Measurements from ENCODE around the gene SSRP1.
A peak's percentile ranks its signal among the peaks of the same experiment; 100 is the strongest.

SSRP1 gene

GRCh38 chr11:57359896-57360690 lies 24.4 kb upstream of the SSRP1 start:
- no peak for DNase-seq (ENCODE audit: low read depth)

DNA sequence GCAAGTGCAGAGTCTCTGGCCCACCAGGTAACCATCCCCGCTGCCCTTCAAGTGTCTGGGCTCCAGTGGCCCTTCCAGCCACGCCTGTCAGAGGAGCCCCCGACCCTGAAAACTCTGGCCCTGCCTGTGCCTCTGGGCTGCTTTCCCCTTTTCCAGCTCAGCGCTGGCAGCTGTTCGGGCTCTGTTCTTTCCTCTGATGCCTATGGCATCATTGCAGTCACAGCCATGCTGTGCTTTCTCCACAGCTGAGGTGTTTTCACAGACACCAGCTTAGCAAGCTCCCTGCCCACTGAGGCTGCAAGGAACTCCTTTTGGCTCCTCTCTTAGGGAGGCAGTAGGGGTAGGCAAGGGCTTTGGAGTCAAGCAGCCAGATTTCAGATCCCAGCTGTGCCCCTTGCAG lies 23.7 kb upstream of the SSRP1 start:
- no peak for DNase-seq (ENCODE audit: low read depth)

DNA sequence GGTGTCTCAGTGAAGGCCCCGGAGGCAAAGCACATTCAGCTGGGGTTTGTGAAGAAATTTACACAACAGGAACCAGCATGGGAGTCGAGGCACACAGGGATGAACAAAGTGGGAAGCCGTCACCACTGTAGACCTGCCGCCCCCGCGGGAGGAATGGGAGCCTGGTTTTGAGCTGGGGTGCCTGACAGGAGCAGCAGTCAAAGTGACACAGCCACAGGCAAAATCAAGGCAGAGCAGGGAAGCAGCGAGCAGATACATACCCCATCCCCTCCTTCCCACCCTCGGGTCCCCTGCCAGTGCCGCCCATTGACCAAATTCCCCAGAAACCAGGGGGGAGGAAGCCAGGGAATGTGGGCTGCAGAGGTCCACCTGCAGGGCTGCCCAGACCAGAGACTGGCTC lies 23.3 kb upstream of the SSRP1 start:
- DNase-seq (ENCODE audit: low read depth): no peak

DNA sequence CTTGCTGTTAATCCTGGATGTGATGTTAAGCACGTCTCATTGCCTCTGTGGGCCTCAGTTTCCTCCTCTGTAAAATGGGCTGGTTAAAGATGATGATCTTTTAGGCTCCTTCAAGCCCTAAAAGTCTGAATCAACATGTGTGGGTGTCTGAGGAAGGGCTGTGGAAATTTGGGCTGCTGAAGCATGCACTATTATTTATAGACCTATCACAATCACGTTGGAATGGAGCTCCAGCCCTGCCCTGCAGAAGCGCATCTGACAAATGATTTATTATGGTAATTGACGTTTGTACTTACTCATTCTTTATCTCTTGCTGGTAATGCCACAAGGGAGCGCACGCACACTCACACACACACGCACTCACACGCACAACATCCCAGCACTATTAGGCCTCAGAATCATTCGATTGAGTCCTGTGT lies 22.9 kb upstream of the SSRP1 start:
- no peak for DNase-seq (ENCODE audit: low read depth)

DNA sequence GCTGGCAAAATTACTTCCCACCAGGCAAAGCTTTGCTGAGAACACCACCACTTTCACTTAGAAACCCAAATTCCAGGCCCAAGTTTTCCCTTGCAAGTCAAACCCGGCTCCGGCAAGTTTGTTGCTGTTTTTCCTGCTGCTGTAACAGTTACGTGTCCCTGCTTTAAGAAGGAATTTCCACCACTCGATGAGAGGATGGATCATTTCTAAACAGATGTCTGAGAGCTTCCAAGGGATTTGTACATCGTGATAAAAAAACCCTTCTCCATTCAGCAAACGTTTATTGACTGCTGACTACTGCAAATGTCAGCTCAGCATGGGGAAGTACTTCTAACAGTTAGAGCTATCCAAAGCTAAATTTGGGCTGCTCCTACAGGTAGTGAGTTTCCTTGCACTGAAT lies 22.2 kb upstream of the SSRP1 start:
- no peak for DNase-seq (ENCODE audit: low read depth)

DNA sequence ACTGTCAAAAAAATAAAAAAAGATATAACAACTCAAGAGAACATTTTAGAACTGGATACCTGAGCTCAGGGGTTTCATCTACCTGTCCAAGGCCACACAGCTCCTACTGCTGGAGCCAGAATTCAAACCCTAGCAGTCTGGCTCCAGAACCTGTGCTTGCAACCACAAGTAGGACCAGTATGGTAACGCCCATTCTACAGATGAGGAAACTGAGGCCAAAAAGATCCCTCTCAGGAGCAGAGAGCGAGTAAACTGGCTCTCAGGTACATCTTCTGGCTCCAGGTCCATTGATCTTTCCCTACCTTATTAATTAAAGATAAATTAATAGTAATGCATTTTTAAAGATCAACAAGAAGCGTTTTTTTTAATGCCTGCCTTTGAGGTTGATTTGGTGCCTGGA lies 21.6 kb upstream of the SSRP1 start:
- no peak for DNase-seq (ENCODE audit: low read depth)

- no peak for DNase-seq (ENCODE audit: low read depth)
Measured at GRCh38 chr11:57356268-57356667, 20.6 kb upstream of the SSRP1 start.

DNA sequence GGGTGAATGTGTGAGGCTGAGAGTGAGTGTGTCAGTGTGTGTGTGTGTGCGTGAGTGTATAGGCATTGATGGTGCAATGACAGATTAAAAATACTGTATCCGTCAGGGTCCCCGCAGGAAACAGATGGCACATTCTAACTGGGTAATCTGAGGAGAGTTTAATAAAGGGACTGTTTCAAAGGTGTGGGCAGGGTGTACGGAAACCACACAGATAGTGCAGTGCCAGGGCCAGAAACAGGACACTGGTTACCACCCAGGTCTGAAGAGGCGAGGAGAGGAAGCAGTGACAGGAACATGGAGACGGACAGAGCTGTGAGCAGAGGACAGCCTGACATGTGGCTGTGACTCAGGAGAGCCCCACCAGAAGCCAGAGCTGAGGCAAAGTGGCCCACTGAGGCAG lies 19.0 kb upstream of the SSRP1 start:
- no peak for DNase-seq (ENCODE audit: low read depth)

DNA sequence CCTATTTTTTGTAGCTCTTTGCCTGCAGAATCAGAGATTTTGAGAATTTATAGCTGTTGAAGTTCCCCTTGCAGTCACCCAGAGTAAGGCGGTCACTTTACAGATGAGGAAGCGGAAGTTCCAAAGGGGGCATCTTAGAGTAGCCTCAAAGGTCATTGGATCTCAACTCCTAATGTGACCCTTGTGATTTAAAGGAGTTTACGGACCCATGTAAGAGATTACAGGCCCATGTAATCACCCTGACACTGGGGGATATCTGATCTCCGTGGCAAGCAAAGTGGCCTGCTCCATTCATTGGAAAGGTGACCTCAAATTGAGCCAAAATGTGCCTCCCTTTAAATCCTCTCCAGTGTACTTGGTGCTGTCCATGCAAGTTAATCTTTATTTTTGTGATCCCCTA lies 18.2 kb upstream of the SSRP1 start:
- no peak for DNase-seq (ENCODE audit: low read depth)

DNA sequence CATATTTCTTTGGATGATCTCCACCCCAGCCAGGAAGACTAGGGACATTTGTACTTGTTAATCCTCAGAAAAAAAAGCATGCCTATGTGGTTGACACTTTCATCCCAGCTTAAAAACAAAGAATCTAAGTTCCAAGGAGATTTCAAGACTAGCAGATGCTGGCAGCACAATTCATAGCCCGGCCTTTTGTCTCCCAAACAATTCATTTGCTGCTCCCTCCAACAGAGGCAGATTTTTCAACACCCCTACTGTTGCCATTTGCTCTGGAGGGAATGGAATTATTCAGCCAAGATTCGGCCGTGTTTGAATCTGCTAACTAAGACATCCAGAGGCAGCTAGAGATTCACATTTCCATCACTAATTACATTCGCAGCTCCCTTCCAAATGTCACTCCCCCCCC lies 17.8 kb upstream of the SSRP1 start:
- DNase-seq (ENCODE audit: low read depth): no peak

DNA sequence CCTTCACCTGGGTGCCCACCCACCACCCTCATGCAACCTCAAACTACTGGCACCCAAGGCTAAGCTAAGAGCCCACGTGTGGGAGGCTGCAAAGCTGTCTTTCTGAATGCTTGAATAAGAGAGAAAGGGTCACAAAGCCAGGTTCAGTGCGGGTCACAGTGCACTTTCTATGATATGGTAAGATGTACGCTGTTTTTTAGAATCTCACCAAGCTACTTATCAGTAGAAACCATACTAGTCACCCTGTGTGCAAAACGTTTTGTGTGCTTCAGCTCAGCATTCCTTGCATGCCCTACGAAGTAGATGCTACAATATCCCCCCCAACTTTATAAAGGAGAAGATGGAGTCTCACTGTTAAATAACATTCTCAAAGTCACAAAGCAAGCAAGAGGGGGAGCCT lies 17.3 kb upstream of the SSRP1 start:
- no peak for DNase-seq (ENCODE audit: low read depth)

DNA sequence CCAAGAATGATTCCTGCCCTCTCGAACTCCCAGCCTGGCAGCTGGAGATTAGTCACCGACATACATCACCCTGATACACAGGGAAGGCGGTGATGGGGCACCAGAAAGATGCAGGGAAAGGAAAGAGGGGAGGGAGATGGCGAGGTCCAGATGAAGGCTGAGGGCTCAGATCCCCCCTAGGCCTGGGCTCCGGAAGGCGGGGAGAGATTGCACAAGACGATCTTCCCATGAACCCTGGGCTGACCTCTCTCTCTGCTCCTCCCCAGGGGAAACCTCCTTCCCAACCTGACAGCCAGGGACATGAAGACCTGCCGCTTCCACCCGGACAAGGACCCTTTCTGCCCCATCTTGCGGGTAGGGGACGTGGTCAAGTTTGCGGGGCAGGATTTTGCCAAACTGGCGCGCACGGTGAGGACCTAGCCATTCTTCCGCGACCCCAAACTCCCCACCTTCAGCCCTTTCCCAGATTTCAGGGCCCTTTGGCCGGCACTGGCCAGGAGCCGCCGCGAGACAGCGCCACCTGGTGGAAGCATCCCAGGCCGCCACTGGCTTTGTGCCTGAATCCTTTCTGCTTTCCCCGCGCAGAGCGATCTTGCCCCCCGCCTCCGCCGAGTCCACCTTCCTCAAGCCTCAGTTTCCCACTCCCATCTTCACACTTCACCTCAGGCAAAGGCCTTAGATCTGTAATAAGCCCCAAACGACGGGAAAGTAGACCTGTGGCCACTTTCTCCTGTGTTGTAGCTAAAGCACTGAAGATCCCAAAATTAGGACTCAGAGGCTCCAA lies 14.0 kb upstream of the SSRP1 start:
- peak; percentile 66 for DNase-seq (ENCODE audit: low read depth)

DNA sequence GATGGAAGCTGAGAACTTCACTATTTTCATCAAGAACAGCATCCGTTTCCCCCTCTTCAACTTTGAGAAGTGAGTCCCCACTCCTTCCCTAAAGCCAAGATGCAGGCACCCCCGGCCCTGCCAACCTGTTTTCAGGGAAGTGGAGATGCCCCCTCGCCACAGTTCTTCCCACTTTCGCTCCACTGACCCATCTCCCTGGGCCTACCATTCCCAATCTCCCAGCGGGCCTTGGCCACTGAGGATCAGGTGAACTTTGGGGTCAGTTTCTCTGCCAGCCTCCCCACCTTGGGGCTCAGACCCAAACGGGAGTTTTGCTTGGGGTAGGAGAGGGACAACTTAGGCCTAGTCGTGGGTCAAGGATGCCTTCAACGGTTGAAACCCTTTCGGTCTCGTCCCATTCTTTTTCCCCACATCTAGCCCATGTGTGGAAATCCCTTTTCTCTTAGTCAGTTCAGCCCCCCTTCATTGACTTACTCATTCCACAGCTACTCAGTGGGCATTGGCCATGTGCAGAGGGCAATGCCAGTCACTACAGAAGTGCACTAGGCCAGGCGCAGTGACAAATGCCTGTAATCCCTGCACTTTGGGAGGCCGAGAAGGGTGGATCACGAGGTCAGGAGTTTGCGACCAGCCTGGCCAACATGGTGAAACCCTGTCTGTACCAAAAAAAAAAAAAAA lies 13.1 kb upstream of the SSRP1 start:
- no peak for DNase-seq (ENCODE audit: low read depth)

DNA sequence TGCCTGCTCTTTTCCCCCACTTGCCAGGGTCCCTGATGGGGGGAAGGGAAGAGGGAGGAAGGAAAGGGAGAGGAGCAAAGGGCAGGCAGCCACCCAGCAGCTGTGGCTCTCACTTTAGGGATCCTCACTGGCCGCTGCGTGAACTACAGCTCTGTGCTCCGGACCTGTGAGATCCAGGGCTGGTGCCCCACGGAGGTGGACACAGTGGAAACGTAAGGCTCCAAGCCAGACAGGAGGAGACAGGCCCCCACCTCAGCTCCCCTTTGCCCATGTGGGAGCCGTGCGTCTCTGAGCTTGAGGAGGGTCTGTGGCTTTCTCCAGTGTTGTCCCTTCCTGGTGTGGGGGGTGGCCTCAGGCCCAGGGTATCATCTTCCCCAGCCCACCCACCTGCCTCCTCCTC lies 12.4 kb upstream of the SSRP1 start:
- no peak for DNase-seq (ENCODE audit: low read depth)

GRCh38 chr11:57347336-57347735 lies 11.6 kb upstream of the SSRP1 start:
- no peak for DNase-seq (ENCODE audit: low read depth)

DNA sequence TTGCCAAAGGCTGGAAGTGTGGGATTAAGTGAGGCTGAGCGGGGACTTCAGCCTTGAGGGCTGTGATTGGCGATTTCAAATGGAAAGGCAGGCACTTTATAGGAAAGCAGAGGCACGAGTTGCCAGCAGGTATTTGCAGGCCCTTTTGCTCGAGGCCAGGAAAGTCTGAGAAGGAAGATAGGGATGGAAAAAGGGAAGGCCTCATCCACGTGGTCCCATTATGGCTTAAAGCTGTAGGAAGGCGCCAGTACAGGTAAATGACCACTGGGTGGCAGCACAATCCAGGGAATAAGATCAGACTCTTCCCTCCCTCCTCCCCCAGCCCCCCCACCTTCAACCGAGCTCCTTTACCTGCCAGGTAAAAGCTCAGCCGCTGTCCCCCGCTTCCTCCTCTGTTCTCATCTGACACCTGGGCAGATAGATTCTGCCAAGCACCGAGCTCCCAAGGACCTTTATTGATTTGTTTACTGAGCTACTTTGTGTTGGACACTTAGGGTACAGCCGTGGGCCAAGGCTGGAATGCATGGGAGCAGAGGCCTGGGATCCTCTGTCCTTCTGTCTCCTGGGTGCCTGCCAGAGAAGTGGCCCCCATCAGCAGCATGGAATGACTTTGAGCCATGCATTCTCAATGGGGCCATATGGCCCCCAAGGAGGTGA lies 10.0 kb upstream of the SSRP1 start:
- DNase-seq (ENCODE audit: low read depth): peak; percentile 34

DNA sequence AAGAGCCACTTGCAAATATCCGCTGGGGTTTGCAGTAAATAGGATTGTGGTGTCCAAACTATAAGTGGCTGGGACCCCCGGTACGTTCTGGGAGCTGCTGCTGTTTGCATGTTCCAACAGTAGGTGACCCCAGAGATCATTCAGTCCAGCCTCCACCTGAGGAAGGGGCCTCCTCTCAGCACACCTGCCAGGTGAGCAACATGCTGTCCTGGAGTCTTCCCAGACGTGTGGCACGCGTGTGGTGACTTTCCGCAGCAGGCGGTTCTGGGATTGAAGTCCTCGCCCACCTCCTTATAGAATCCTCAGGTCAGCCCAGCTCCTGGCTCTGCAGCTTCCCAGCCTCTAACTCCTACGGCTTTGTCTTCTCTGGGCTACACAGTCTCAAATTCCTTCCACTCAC lies 9.1 kb upstream of the SSRP1 start:
- DNase-seq (ENCODE audit: low read depth): no peak

GRCh38 chr11:57343825-57344224 lies 8.1 kb upstream of the SSRP1 start:
- DNase-seq (ENCODE audit: low read depth): no peak

DNA sequence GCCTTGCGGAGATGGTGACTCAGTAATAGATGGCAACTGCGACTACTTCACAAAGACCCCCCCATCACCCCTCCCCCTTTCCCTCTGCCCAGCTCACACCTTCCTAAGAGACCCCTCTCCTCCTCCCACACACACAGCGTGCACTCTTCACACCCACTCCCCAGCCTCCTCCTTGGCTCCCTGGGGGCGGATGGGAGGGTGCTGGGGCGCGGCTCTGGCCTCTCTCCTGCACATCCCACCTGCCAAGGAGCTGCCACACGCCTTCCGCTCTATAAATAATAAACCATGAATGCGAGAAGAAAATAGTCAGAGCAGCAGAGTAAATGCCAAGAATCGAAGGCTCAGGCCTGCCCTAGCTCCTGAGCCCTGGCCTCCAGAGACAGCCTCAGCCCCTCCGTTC lies 7.0 kb upstream of the SSRP1 start:
- DNase-seq (ENCODE audit: low read depth): no peak

DNA sequence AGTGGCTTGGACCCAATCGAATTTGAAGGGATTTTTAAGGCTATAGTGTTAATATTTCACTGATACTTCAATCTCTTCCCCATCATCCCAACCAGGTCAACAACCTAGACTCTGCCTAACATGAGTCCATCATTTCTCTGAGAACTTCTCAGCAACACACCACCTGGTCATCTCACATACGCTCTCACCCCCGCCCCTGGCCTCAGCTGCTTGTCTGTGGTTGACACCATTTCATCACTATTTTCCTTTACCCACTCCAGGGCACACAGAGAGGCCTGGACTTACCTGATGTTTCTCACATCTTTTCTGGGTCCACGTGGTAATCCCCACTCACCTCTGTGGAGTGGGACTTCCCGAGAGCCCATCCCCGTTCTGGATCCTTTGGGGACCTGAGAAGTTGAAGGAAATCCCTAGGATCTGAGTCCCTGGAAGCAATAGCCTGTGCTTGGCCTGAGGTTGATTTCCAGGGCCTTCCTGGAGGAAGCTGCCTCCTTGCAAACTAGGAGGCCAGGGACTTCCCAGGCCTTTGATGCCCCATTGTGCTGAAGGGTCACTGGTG lies 5.6 kb upstream of the SSRP1 start:
- no peak for DNase-seq (ENCODE audit: low read depth)

GRCh38 chr11:57340039-57340615 lies 4.4 kb upstream of the SSRP1 start:
- no peak for DNase-seq (ENCODE audit: low read depth)

DNA sequence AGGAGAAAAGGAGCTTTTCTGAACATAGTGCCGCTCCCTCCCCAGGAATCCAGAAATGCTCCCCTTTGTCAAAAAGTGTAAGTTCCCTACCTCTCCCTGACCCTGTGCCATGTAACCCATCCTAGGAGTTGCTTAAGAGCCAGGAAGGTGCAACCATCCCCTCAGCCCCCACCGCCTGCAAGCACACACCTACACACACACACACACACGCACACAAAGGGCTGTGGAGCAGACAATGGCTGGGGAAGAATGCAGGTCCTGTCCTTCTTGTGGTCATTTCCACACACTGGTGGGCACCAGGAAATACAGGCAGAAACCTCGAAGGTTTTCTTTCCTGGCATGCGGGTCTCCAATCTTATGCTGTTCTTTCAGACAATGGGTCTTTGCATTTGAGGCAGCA lies 3.6 kb upstream of the SSRP1 start:
- no peak for DNase-seq (ENCODE audit: low read depth)

All from stimulated activated CD8-positive, alpha-beta memory T cell treated with anti-CD3 and anti-CD28 coated beads, Interleukin-15, amount 100 ng/mL, for 24 hours (primary cell).